Stomach smooth muscle (tissue), 2 donors: Measurements from ENCODE around the gene RNASE13.
"Not testable (repeated sequence)": the region's sequence is repeated elsewhere in the genome, so short reads cannot be mapped to it uniquely, and the experiment has no call there.

Experiments
- H3K27ac ChIP-seq: one replicate; pipeline ENCODE4 v1.7.0; 2013; ENCODE audit warnings: mild to moderate bottlenecking, low read length, inconsistent platforms
- H3K27me3 ChIP-seq, 2 donors: one replicate each; pipeline ENCODE4 v1.7.0; 2013; ENCODE audit warnings: low read length in 2 of 2; ENCODE audit not compliant: insufficient read depth in 2 of 2, control insufficient read depth in 1 of 2
- H3K36me3 ChIP-seq, 2 donors: one replicate each; pipeline ENCODE4 v1.7.0; 2013; ENCODE audit warnings: low read length in 2 of 2; ENCODE audit not compliant: control insufficient read depth in 2 of 2, insufficient read depth in 2 of 2
- H3K4me1 ChIP-seq: one replicate; pipeline ENCODE4 v1.7.0; 2013; ENCODE audit warnings: low read length; ENCODE audit not compliant: control insufficient read depth, insufficient read depth
- H3K4me3 ChIP-seq, 2 donors: one replicate each; pipeline ENCODE4 v1.7.0; 2013; ENCODE audit warnings: low read length in 2 of 2
- H3K9ac ChIP-seq, 2 donors: one replicate each; pipeline ENCODE4 v1.7.0; 2013; ENCODE audit warnings: low read length in 2 of 2, mild to moderate bottlenecking in 1 of 2
- H3K9me3 ChIP-seq, 2 donors: one replicate each; pipeline ENCODE4 v1.7.0; 2013; ENCODE audit warnings: low read length in 2 of 2; ENCODE audit not compliant: control insufficient read depth in 2 of 2
- donor health status: healthy.
- donor health status: Pancreatic carcinoma.

RNASE13 gene

DNA sequence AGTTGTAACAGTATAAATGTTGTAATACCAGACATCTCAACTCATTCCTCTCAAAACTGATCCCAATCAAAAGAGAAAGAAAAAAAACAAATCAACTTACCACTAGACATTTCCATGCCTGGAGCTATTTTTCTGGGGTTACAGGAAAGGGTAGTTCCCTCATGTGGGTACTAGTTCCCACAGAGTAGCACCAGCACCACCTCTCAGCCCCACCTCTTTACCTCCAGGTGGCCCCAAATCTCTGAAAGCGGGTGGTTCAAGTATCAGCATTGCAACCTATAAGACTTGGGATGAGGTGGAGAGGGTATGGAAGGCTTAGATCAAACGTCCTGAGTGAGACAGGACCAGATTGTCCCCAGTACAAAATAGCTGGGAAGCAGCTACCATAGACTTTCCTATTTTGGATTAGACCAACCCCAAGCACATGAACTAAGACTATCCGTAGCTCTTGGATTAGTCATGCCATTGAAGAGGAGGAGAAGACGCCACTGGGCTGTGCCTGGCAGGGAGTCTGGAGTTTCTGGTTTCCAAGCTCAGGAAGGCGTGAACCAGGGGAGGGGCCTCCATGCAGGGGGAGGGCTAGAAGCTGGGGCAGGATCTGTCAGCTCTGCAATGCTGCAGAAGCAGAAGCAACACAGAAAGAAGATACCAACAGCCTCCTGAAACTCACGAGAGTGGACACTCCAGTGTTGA is 35.8 kb downstream of the RNASE13 start, which contains the start of gene SLC39A2:
TSS of gene SLC39A2 (plus strand) at position 620 of the 693 bp plus-strand sequence. CDS start 154 bp downstream, outside the sequence.
- no peak within 1 kb of the TSS for H3K27ac ChIP-seq
- no peaks in the 10 kb centered on the region for H3K4me1 ChIP-seq
- H3K9me3 ChIP-seq = no peaks in the 10 kb centered on the region
- H3K4me3 ChIP-seq = no peak within 1 kb of the TSS
- H3K9ac ChIP-seq = no peak within 1 kb of the TSS
- H3K27me3 ChIP-seq = no peaks in the 10 kb centered on the region
- peaks cover 29 to 32% of the 10 kb centered on the region in 2 donors for H3K36me3 ChIP-seq

GRCh38 chr14:20998139-20998538 is 36.5 kb downstream of the RNASE13 start:
- Histone ChIP-seq H3K36me3 (peaks cover 32 to 35% of the 10 kb centered on the region in 2 donors), H3K27me3 (no peaks in the 10 kb centered on the region), H3K9me3 (no peaks in the 10 kb centered on the region), H3K27ac (no peak overlapping the region), H3K4me1 (no peaks in the 10 kb centered on the region), H3K9ac (no peak overlapping the region), H3K4me3 (no peak overlapping the region)

- Histone ChIP-seq H3K27ac (no peak overlapping the region), H3K4me1 (no peaks in the 10 kb centered on the region), H3K9me3 (no peaks in the 10 kb centered on the region), H3K27me3 (no peaks in the 10 kb centered on the region), H3K36me3 (peaks cover 38 to 40% of the 10 kb centered on the region in 2 donors), H3K9ac (no peak overlapping the region), H3K4me3 (no peak overlapping the region)
Observed at GRCh38 chr14:20997564-20997963, 37.0 kb downstream of the RNASE13 start.

GRCh38 chr14:20997115-20997514 is 37.5 kb downstream of the RNASE13 start:
- H3K4me3 ChIP-seq = no peak overlapping the region
- peaks cover 42 to 43% of the 10 kb centered on the region in 2 donors for H3K36me3 ChIP-seq
- no peaks in the 10 kb centered on the region for H3K9me3 ChIP-seq
- H3K27me3 ChIP-seq = no peaks in the 10 kb centered on the region
- H3K4me1 ChIP-seq = no peaks in the 10 kb centered on the region
- no peak overlapping the region for H3K27ac ChIP-seq
- no peak overlapping the region for H3K9ac ChIP-seq

GRCh38 chr14:20996521-20996920 is 38.1 kb downstream of the RNASE13 start:
- Histone ChIP-seq H3K36me3 (peaks cover 46 to 47% of the 10 kb centered on the region in 2 donors), H3K9ac (no peak overlapping the region), H3K27ac (no peak overlapping the region), H3K9me3 (no peaks in the 10 kb centered on the region), H3K27me3 (no peaks in the 10 kb centered on the region), H3K4me3 (no peak overlapping the region), H3K4me1 (peaks cover 2% of the 10 kb centered on the region)

- peaks cover 19% of the 10 kb centered on the region for H3K4me1 ChIP-seq
- H3K27me3 ChIP-seq = no peaks in the 10 kb centered on the region
- H3K9me3 ChIP-seq = no peaks in the 10 kb centered on the region
- H3K36me3 ChIP-seq = peaks cover 26 to 28% of the 10 kb centered on the region in 2 donors
- peak within 1 kb of the TSS; percentile 86 to 90 for H3K9ac ChIP-seq
- peak within 1 kb of the TSS; percentile 96 to 99 for H3K4me3 ChIP-seq
- peak within 1 kb of the TSS; percentile 81 for H3K27ac ChIP-seq
Observed at GRCh38 chr14:20989787-20990600, 44.6 kb downstream of the RNASE13 start, which contains the start of gene METTL17. TSS of gene METTL17 (plus strand) at chr14:20989980. CDS start at chr14:20990003, 23 bp downstream.

GRCh38 chr14:20989471-20989786 is 45.2 kb downstream of the RNASE13 start:
- H3K9ac ChIP-seq = peak overlapping the region; percentile 7 to 79
- H3K4me1 ChIP-seq = peaks cover 19% of the 10 kb centered on the region

DNA sequence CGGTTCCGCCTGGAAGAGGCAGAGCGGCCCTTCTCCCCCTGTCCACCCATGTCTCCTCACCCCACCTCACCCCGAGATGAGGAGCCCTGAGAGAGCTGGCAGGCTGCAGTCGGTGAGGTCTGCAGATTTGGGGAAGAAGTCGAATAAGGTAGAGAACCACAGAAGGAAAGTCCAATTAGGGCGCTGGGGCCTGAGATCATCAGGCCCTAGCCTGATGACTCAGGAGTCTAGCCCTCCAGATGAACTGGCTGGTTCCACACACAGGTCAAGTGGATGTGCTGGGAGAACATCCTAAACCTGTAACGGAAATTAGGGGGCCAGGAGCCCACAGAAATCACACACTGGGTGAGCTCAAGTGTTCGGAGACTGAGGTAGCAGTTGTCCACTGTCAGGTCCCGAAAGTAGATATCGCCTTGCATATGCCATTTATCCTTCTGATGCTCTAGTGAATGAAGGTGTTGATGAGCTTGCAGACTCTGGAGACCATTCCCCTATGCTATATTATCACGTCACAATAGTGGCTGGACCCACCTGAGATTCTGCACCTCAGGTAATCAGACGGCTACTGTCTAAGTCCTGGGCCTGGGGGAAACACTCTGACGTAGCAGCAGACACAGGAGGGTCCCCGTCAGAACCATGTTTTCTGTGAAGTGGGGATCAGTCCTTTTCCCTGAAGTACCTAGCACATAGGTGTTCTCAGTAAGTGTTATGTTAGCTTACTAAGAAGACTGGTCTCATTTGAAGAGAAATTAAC is 45.7 kb downstream of the RNASE13 start:
- peak overlapping the region; percentile 81 for H3K27ac ChIP-seq
- H3K4me3 ChIP-seq = peak overlapping the region in 1 of 2 donors; percentile 99
- H3K36me3 ChIP-seq = peaks cover 15 to 17% of the 10 kb centered on the region in 2 donors
- H3K27me3 ChIP-seq = no peaks in the 10 kb centered on the region
- peak overlapping the region; percentile 7 to 79 for H3K9ac ChIP-seq
- H3K9me3 ChIP-seq = no peaks in the 10 kb centered on the region
- H3K4me1 ChIP-seq = peaks cover 19% of the 10 kb centered on the region

More at GRCh38 chr14:20989471-20989786, 45.2 kb downstream of the RNASE13 start:
- H3K4me3 ChIP-seq = peak overlapping the region in 1 of 2 donors; percentile 99
- peaks cover 20 to 22% of the 10 kb centered on the region in 2 donors for H3K36me3 ChIP-seq
- H3K9me3 ChIP-seq = no peaks in the 10 kb centered on the region
- peak overlapping the region; percentile 81 for H3K27ac ChIP-seq
- no peaks in the 10 kb centered on the region for H3K27me3 ChIP-seq

- no peaks in the 10 kb centered on the region for H3K27me3 ChIP-seq
- peaks cover under 1% of the 10 kb centered on the region in 2 donors for H3K36me3 ChIP-seq
- H3K4me1 ChIP-seq = peaks cover 17% of the 10 kb centered on the region
- no peaks in the 10 kb centered on the region for H3K9me3 ChIP-seq
- H3K9ac ChIP-seq = no peak overlapping the region
- no peak overlapping the region for H3K27ac ChIP-seq
- H3K4me3 ChIP-seq = no peak overlapping the region
Observed at GRCh38 chr14:20986811-20987210, 47.8 kb downstream of the RNASE13 start.

DNA sequence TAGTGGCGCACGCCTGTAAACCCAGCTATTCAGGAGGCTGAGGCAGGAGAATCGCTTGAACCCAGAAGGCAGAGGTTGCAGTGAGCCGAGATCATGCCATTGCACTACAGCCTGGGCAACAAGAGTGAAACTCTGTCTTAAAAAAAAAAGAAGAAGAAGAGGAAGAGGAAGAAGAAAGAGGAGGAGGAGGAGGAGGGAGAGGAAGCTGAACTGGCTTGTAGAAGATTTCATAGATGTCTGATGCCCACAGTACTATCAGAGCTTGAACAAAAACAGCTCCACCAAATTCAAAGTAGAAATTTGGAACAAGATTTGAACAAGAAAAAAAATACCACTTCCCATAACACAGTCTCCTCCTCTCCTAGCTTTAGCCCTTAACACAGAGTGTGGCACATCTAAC is 49.0 kb downstream of the RNASE13 start:
- H3K9me3 ChIP-seq, H3K4me3 ChIP-seq, H3K27me3 ChIP-seq, H3K27ac ChIP-seq, H3K36me3 ChIP-seq, H3K9ac ChIP-seq: not testable (repeated sequence)
- H3K4me1 ChIP-seq = peaks cover 10% of the 10 kb centered on the region
